Endothelial cell of umbilical vein (primary cell): ENCODE results near the gene YY1. TPM values are rescaled to one million over a fixed set of nuclear protein-coding genes. Genes with fewer than 3 reads are reported as not detected.
"Not testable (repeated sequence)": the region's sequence is repeated elsewhere in the genome, so short reads cannot be mapped to it uniquely, and the experiment has no call there.

Experiments
- BruUV-seq: library from RNA; stranded (reverse); fragments of 400-500 nt; replicated peaks from 2 replicates; lab custom pipeline; 2021; lab: Mats Ljungman, UMichigan
- CTCF ChIA-PET: fragments of 300-600, 350-600 bp; sonication (Branson Sonifier 250); formaldehyde crosslinking; loops from one replicate; lab custom pipeline; 2021; ENCODE audit warnings: antibody characterized with exemption, inconsistent platforms; lab: Charles Lee
- POLR2A ChIA-PET: fragments of 300-600, 350-600 bp; sonication (Branson Sonifier 250); formaldehyde crosslinking; loops from one replicate; lab custom pipeline; 2021; ENCODE audit warnings: antibody characterized with exemption, inconsistent platforms; lab: Charles Lee
- DNase-seq: peaks from one replicate; pipeline ENCODE4 v3.0.0-alpha.2; 2011; ENCODE audit warnings: low read depth, low spot score
- FAIRE-seq: peaks from 2 replicates; lab custom pipeline; 2011; peaks lifted over from hg19 to GRCh38; lab: Jason Lieb, UNC
- H2AFZ ChIP-seq: 2 replicates; pipeline ENCODE4 v1.6.0; 2012; ENCODE audit warnings: low read depth, low read length, control low read depth, inconsistent platforms
- H3K27ac ChIP-seq: 2 replicates; pipeline ENCODE4 v1.5.1; 2011; ENCODE audit warnings: low read depth, mild to moderate bottlenecking, control low read depth, low read length, moderate library complexity; ENCODE audit not compliant: insufficient read depth
- H3K27me3 ChIP-seq, 2 experiments: 2 replicates each; pipeline versions ENCODE4 v1.6.0 to v1.6.1; 2011; ENCODE audit warnings: low read length in 2 of 2, mixed read lengths in 1 of 2; ENCODE audit not compliant: control insufficient read depth in 2 of 2, insufficient read depth in 2 of 2
- H3K36me3 ChIP-seq, 2 experiments: 2 replicates in 1 of 2; 3 replicates in 1 of 2; pipeline ENCODE4 v1.5.1; 2011; ENCODE audit warnings: low read length in 2 of 2, mild to moderate bottlenecking in 1 of 2, moderate library complexity in 1 of 2; ENCODE audit not compliant: control insufficient read depth in 2 of 2, insufficient read depth in 2 of 2; ENCODE audit errors: extremely low read depth in 1 of 2
- H3K4me1 ChIP-seq: 3 replicates; pipeline ENCODE4 v1.5.1; 2011; ENCODE audit warnings: mild to moderate bottlenecking, low read length; ENCODE audit not compliant: control insufficient read depth, insufficient read depth; ENCODE audit errors: extremely low read depth
- H3K4me2 ChIP-seq: 2 replicates; pipeline ENCODE4 v1.6.1; 2011; ENCODE audit warnings: low read length, control low read depth, mixed read lengths; ENCODE audit not compliant: insufficient read depth
- H3K4me3 ChIP-seq, 3 experiments: fragments of 200-600 bp in 1 of 3; sonication (generic), shearing (Covaris generic) in 1 of 3; replicated peaks in 1 of 3; 2 replicates each; pipeline ENCODE4 v1.5.1; 2011 to 2016; ENCODE audit warnings: control low read depth in 3 of 3, low read length in 3 of 3, mild to moderate bottlenecking in 2 of 3, inconsistent platforms in 1 of 3, low read depth in 1 of 3, moderate library complexity in 1 of 3; ENCODE audit not compliant: insufficient read depth in 1 of 3
- H3K79me2 ChIP-seq: 2 replicates; pipeline ENCODE4 v1.6.0; 2012; ENCODE audit warnings: low read length, inconsistent platforms; ENCODE audit not compliant: control insufficient read depth, insufficient read depth
- H3K9ac ChIP-seq: replicated peaks from 2 replicates; pipeline ENCODE3; 2011; ENCODE audit warnings: low read length, control low read depth; ENCODE audit not compliant: insufficient read depth; ENCODE audit errors: extremely low read depth
- H3K9me1 ChIP-seq: replicated peaks from 3 replicates; pipeline ENCODE4 v1.6.0; 2011; ENCODE audit warnings: mild to moderate bottlenecking, low read length; ENCODE audit not compliant: control insufficient read depth, insufficient read depth; ENCODE audit errors: extremely low read depth
- H3K9me3 ChIP-seq: replicated peaks from 2 replicates; pipeline ENCODE4 v1.5.1; 2012; ENCODE audit warnings: low read length, inconsistent platforms; ENCODE audit not compliant: control insufficient read depth, insufficient read depth
- H4K20me1 ChIP-seq: replicated peaks from 2 replicates; pipeline ENCODE3; 2011; ENCODE audit warnings: mild to moderate bottlenecking, low read length; ENCODE audit not compliant: control insufficient read depth, insufficient read depth; ENCODE audit errors: extremely low read depth
- EZH2 ChIP-seq: IDR thresholded peaks from 2 replicates; pipeline ENCODE4 v1.6.1; 2012; ENCODE audit warnings: borderline replicate concordance, low read depth, mild to moderate bottlenecking, moderate library complexity, low read length, inconsistent platforms; ENCODE audit not compliant: severe bottlenecking
- GATA2 ChIP-seq: IDR thresholded peaks from 2 replicates; pipeline ENCODE4 v1.7.0; 2011; ENCODE audit warnings: low read depth, mild to moderate bottlenecking, moderate library complexity, mixed read lengths, low read length; ENCODE audit not compliant: insufficient read length, insufficient read depth
- JUN ChIP-seq: IDR thresholded peaks from 2 replicates; pipeline ENCODE4 v1.6.1; 2011; ENCODE audit warnings: borderline replicate concordance, low read depth; ENCODE audit not compliant: insufficient read length, insufficient read depth
- MYC ChIP-seq: IDR thresholded peaks from one replicate; pipeline ENCODE4 v1.6.1; 2011; ENCODE audit warnings: mild to moderate bottlenecking, low read depth, low read length
- POLR2A ChIP-seq: IDR thresholded peaks from 2 replicates; pipeline ENCODE4 v1.6.1; 2012; ENCODE audit warnings: low read depth, mild to moderate bottlenecking, control low read depth, low read length
- POLR2AphosphoS5 ChIP-seq: IDR thresholded peaks from 2 replicates; pipeline ENCODE4 v1.6.1; 2012; ENCODE audit warnings: low read depth, mild to moderate bottlenecking, control low read depth, low read length, moderate library complexity; ENCODE audit not compliant: insufficient read depth
- dilution Hi-C: fragments of 300-500 bp; cut with MboI; formaldehyde crosslinking; loops from one replicate; pipeline ENCODE4 v1.15.0; 2019; ENCODE audit warnings: low sequenced_read_pairs; ENCODE audit not compliant: extremely low pct_ligation_motif_present
- intact Hi-C: fragments of 100-400 bp; cut with micrococcal nuclease; formaldehyde crosslinking; loops from one replicate; pipeline ENCODE4 v1.10.0; 2022
- polyA plus RNA-seq, 4 experiments: library from polyadenylated mRNA; depleted of rRNA in 3 of 4; stranded (reverse) in 3 of 4; unstranded in 1 of 4; fragments of >200 nt; gene quantifications; 2 replicates each; pipeline versions ENCODE4 v1.2.1 to v1.2.3, GENCODE V29; 2011 to 2012; ENCODE audit warnings: missing spikeins in 1 of 4
- total RNA-seq: library from RNA; stranded (reverse); gene quantifications from 2 replicates; pipeline ENCODE4 v1.2.3, GENCODE V29; 2021
- TF ChIP-seq, protein P1 (sequence below): IDR thresholded peaks from 2 replicates; pipeline ENCODE4 v1.6.1; 2011; ENCODE audit not compliant: insufficient read depth, insufficient read length
- TF ChIP-seq, protein P2 (sequence below), 2 donors: IDR thresholded peaks; 1 replicate in 1 of 2; 2 replicates in 1 of 2; pipeline ENCODE4 v1.5.1; 2011; ENCODE audit warnings: low read length in 2 of 2, mild to moderate bottlenecking in 2 of 2, moderate library complexity in 2 of 2, control low read depth in 1 of 2, inconsistent platforms in 1 of 2, low read depth in 1 of 2; ENCODE audit not compliant: insufficient read depth in 1 of 2; ENCODE audit errors: extremely low read depth in 1 of 2

The YY1 gene
- total and polyA plus RNA-seq, 2 donors (not counting 3 experiments of a cell fraction or from before 2014, with no cell fraction given): 23.5 to 78.6 TPM

DNA sequence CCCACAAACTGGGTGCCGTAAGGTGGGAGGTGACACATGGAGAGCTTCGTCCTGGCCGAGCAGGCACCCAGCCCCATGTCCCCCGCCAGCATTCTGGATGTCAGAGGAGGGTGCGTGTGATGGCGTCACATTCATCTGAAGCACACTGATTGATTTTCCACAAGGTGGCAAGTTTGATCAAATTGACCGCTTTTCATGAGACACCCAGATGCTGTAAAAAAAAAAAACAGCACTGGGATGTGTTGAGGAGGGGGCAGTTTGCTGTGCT lies 43.1 kb downstream of the YY1 start:
- Histone ChIP-seq H3K9me1 (no peaks in the 10 kb centered on the region), H3K4me3 (no peak overlapping the region), H4K20me1 (no peaks in the 10 kb centered on the region), H3K79me2 (peaks cover 35% of the 10 kb centered on the region), H3K36me3 (peaks cover 0 to 7% of the 10 kb centered on the region in 2 experiments), H3K27ac (no peak overlapping the region), H3K4me1 (peaks cover 13% of the 10 kb centered on the region), H2AFZ (no peak overlapping the region), H3K4me2 (no peak overlapping the region), H3K9me3 (no peaks in the 10 kb centered on the region), H3K27me3 (no peaks in the 10 kb centered on the region), H3K9ac (no peak overlapping the region)
- intact Hi-C loops: no loop called here
- CTCF ChIA-PET: interaction anchor here (1.4 kb wide), 1 partner anchor 19 kb away, joined by 3 read pairs; no protein-coding TSS in a partner anchor
- POLR2A ChIA-PET: no interaction called here
- DNase-seq (no peak), FAIRE-seq (no peak)
- no TSS peak for BruUV-seq
- dilution Hi-C loops: no loop called here
- TF ChIP-seq, protein P1, sequence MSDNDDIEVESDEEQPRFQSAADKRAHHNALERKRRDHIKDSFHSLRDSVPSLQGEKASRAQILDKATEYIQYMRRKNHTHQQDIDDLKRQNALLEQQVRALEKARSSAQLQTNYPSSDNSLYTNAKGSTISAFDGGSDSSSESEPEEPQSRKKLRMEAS: no peak
- TF ChIP-seq, protein P2, sequence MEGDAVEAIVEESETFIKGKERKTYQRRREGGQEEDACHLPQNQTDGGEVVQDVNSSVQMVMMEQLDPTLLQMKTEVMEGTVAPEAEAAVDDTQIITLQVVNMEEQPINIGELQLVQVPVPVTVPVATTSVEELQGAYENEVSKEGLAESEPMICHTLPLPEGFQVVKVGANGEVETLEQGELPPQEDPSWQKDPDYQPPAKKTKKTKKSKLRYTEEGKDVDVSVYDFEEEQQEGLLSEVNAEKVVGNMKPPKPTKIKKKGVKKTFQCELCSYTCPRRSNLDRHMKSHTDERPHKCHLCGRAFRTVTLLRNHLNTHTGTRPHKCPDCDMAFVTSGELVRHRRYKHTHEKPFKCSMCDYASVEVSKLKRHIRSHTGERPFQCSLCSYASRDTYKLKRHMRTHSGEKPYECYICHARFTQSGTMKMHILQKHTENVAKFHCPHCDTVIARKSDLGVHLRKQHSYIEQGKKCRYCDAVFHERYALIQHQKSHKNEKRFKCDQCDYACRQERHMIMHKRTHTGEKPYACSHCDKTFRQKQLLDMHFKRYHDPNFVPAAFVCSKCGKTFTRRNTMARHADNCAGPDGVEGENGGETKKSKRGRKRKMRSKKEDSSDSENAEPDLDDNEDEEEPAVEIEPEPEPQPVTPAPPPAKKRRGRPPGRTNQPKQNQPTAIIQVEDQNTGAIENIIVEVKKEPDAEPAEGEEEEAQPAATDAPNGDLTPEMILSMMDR (IDR thresholded peaks at IDR 0.05; ENCODE audit: extremely low read depth in 1 of 2, insufficient read depth in 1 of 2, low read depth in 1 of 2, low read length in 2 of 2): no peak
- TF ChIP-seq EZH2: no peak

DNA sequence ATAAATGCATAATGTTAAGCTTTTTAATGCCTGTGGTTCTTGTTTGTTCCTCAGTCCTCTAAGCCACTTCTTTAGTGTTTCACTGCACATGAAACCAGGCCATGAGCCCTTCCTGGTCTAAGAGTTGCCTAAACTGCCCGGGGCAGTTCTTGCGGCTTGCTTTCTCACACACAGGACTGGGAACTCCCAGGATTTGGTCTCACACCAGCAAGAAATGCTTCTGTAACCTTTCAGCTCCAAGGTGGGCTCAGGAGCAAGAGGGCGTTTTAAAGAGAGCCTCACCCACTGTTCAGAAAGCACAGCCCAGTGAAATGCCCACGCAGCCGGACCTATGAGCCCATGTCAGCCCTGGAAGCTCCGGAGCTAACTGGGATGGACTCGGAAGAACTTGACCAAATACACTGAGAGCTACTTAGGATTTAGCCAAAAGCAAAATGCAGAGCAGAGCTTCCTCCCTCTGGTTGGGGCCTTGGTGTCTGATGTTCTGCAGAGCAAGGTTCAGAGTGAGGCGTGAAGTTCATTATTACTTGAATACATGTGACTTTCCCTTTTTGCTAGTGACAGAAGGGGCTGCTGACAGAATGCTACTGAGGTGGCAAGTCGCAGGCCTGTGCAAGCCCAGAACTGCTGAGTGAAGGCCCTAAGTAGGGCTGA lies 43.9 kb downstream of the YY1 start:
- intact Hi-C loops: no loop called here
- Histone ChIP-seq H3K27me3 (no peaks in the 10 kb centered on the region), H3K4me2 (no peak overlapping the region), H3K9me1 (no peaks in the 10 kb centered on the region), H3K36me3 (peaks cover 0 to 3% of the 10 kb centered on the region in 2 experiments), H3K9ac (no peak overlapping the region), H3K4me3 (no peak overlapping the region), H3K9me3 (no peaks in the 10 kb centered on the region), H4K20me1 (no peaks in the 10 kb centered on the region), H2AFZ (no peak overlapping the region), H3K27ac (no peak overlapping the region), H3K4me1 (peaks cover 13% of the 10 kb centered on the region), H3K79me2 (peaks cover 30% of the 10 kb centered on the region)
- dilution Hi-C loops: no loop called here
- ChIA-PET CTCF (interaction anchor here (0.6 to 3.8 kb wide), 7 partner anchors 13 to 102 kb away, joined by 3 to 28 read pairs (median 3); no protein-coding TSS in a partner anchor), POLR2A (no interaction called here)
- TF ChIP-seq MYC (no peak), GATA2 (no peak), POLR2AphosphoS5 (no peak), JUN (no peak), POLR2A (no peak)
- FAIRE-seq (no peak), DNase-seq (no peak)
- BruUV-seq: no TSS peak

DNA sequence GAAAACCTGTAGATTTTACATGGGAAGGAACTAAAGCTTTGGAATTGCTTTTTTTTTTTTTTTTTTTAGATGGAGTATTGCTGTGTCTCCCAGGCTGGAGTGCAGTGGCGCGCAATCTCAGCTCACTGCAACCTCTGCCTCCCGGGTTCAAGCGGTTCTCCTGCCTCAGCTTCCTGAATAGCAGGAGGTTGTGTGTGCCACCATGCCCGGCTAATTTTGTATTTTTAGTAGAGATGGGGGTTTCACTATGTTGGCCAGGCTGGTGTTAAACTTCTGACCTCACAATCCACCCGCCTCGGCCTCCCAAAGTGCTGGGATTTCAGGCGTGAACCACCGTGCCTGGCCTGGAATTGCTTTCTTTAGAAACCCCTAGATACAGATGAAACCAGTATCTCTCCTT lies 44.5 kb downstream of the YY1 start:
- H4K20me1 ChIP-seq, POLR2A ChIA-PET, H3K36me3 ChIP-seq, H2AFZ ChIP-seq, H3K27ac ChIP-seq, H3K27me3 ChIP-seq, dilution Hi-C loops, BruUV-seq, H3K9ac ChIP-seq, H3K9me3 ChIP-seq, intact Hi-C loops, FAIRE-seq, DNase-seq, H3K4me2 ChIP-seq, H3K9me1 ChIP-seq, H3K4me3 ChIP-seq: not testable (repeated sequence)
- CTCF ChIA-PET: interaction anchor here (0.9 to 3.8 kb wide), 5 partner anchors 13 to 94 kb away, joined by 3 to 28 read pairs (median 3); no protein-coding TSS in a partner anchor
- H3K4me1 ChIP-seq: peaks cover 11% of the 10 kb centered on the region
- peaks cover 27% of the 10 kb centered on the region for H3K79me2 ChIP-seq
